ENCODE data around the gene GPLD1.
"Not testable (repeated sequence)": the region's sequence is repeated elsewhere in the genome, so short reads cannot be mapped to it uniquely, and the experiment has no call there.

The GPLD1 gene

GRCh38 chr6:24489470-24489869, at the start of gene GPLD1:
TSS of gene GPLD1 (minus strand) at chr6:24489578. CDS start at chr6:24489511, 67 bp downstream.
- no peak for DNase-seq (ENCODE audit: low read depth)

DNA sequence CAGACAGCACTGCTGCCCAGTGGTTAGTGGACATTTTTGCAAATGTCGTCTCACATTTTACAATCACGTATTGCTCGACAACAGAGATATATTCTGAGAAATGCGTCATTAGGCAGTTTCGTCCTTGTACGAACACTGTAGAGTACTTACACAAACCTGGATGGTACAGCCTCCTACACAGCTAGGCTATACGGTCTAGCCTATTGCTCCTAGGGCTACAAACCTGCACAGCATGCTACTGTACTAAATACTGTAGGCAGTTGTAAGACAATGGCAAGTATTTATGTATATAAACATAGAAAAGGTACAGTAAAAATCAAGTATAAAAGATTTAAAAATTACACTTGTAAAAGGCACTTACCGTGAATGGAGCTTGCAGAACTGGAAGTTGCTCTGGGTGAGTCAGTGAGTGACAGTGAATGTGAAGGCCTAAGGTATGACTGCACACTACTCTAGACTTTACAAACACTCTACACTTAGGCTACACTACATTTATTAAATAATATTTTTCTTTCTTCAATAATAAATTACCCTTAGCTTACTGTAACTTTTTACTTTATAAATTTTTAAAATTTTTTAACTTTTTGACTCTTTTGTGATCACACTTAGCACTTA, 48.5 kb upstream of the GPLD1 start:
- DNase-seq (ENCODE audit: low read depth), result peak; percentile 6

DNA sequence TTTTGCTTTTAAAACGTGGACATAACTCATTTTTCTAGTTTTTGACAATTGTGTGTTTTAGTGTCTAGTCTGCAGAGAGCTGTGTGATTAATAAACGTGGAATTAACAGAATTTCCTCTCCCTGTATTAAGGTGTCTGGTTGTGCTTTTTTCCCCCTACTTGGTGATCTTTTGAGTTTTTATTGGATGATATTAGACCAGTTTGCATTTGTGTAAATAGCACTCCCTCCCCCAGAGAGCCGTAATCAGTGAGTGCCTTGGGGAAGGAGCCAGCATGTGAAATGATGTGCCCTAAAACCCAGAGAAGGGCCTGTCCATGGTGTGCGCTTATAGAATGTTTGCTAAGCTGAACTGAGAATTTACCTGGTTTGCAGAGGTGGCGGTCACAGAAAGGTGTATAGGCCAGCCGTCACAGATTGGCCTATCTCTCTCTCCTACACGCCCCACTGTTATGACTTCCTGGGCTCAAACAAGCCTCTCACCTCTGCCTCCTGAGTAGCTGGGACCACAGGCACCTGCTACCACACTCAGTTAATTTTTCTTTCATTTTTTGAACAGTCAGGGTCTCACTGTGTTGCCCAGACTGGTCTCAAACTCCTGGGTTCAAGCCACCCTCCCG, 47.8 kb upstream of the GPLD1 start:
- DNase-seq (ENCODE audit: low read depth), result no peak

DNA sequence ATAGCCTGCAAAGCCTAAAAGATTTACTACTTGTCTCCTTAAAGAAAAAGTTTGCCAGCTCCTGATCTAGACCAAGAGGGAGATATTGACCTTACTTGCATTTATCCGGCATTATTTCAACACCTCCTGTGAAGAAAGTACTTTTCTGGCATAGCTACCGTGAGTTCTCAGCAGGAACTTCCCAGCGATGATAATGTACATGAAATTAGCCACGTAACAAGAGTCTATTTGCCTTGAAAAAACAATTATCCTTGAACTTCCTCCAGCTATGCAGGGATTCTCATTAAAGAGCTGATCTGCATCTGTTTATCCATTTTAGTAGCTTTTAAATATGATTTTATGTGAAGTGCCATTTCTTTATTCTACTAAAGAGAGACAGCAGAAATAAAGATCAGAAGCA, 47.1 kb upstream of the GPLD1 start:
- no peak for DNase-seq (ENCODE audit: low read depth)

DNA sequence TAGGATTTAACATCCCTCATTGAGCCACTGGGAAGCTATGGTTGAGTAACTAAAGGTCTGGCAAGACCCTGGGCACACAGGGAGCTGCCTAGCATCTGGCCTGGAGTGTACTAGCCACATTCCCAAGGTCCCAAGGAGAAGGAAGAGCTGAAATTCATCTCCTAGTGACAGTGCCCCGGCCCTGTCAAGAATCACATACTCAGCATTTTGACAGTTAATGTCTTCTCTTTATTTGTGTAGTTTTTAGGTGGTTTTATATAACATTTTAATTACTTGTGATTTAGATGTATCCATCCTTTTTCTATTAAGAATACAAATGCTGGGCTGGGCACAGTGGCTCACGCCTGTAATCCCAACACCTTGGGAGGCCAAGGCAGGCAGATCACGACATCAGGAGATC, 45.8 kb upstream of the GPLD1 start:
- no peak for DNase-seq (ENCODE audit: low read depth)

DNA sequence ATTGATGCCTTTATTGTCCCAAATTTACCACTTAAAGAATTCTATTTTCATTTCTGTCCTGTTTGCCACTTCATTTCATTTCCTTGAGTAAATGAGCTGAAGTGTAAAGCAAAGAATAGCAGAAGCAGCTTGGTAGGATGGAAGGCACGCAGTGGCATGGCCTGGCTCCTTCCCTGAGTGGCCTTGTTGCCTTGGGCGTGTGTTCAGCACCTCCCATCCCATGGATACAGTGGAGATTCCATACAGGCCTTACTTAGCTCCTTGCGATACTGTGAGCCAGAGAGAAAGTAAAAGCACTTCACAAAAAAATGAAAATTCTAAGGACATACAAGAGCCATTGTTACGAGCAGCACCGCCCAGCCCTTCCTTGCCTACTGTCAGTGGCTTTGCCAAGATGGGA, 45.0 kb upstream of the GPLD1 start:
- DNase-seq (ENCODE audit: low read depth), result no peak

DNA sequence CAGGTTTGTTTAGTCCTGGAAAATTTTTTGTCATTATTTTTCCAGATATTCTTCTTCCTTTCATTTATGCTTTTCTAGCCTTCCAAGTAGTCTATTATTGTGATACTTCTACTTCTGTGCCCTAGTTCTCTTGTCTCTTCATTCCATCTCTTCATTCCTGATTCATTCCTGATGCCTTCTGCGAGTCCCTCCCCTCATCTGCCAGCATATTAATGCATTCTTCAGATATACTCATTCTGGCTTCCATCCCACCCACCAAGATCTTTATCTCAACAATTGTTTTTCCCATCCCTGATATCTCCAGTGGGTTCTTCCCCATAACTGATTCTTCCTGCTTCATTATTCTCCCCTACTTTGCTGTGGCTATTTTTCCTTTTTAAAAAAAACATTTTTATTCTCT, 40.6 kb upstream of the GPLD1 start:
- peak; percentile 44 for DNase-seq (ENCODE audit: low read depth)

- DNase-seq (ENCODE audit: low read depth), result peak; percentile 49
Observed at GRCh38 chr6:24524805-24525204, 35.4 kb upstream of the GPLD1 start.

GRCh38 chr6:24524329-24524728, 35.0 kb upstream of the GPLD1 start:
- DNase-seq (ENCODE audit: low read depth), result no peak

- DNase-seq (ENCODE audit: low read depth), result peak; percentile 5
Observed at GRCh38 chr6:24522228-24523176, 33.1 kb upstream of the GPLD1 start.

- DNase-seq (ENCODE audit: low read depth), result peak; percentile 32
Observed at GRCh38 chr6:24520929-24521546, 31.7 kb upstream of the GPLD1 start.

DNA sequence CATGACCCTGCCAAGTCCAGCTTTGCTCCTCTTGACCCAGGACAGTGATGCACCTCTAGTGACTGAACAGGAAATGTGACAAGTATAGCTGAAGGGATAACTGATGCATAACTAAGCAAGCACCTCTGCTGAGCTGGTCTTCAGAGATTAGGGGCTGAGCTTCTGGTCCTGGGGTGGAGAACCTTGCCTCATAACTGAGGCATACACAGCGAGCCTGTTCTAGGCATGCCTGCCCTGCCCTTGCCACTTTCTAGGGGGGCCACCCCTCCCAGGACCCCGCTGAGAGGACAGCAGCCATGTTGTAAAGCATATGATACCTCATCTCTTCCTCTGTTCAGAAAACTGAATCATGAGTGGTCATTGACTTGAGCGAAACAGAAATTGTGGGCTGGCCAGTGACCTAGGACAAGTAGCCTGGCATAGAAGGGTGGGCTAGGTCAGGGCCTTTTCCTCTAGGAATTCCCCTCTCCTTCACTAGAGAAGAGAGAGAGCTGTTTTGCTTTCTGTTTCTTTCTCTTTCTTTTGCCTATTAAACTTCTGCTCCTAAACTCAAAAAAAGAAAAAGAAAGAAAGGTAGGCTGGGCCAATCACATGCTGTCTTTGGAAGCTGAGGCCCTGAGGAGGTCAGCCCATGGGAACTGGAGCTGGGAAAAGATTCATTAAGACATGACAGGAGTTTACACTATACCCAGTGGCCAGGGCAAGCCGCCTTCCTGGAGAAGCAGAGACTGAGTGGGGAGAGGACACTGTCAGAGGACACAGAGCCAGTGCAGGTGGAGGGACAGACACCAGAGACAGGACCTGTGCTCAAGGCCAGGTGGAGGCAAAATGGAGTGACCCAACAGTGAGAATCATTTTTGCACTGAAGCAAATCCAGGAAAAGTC, 28.5 kb upstream of the GPLD1 start:
- DNase-seq (ENCODE audit: low read depth), result no peak

DNA sequence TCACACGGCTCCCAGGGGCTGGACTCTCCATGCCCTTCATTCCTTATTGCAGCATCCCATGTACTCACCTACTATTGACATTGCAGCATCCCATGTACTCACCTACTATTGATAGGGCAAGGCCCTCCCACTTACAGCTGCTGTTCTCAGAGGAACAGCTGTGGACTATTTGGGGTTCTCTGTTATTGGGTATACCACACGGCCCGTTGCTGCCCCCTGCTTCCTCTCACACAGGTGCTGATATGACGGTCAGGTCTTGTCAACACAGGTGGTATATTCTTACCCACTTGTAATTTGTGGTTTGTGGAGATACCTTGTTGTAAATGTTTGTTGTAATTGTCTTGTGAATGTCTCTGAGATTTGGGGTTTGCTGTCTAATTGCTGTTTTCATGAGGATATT, 24.2 kb upstream of the GPLD1 start:
- no peak for DNase-seq (ENCODE audit: low read depth)

- DNase-seq (ENCODE audit: low read depth), result not testable (repeated sequence)
Observed at GRCh38 chr6:24511976-24512375, 22.6 kb upstream of the GPLD1 start.

- DNase-seq (ENCODE audit: low read depth), result no peak
Observed at GRCh38 chr6:24506814-24507520, 17.6 kb upstream of the GPLD1 start.

DNA sequence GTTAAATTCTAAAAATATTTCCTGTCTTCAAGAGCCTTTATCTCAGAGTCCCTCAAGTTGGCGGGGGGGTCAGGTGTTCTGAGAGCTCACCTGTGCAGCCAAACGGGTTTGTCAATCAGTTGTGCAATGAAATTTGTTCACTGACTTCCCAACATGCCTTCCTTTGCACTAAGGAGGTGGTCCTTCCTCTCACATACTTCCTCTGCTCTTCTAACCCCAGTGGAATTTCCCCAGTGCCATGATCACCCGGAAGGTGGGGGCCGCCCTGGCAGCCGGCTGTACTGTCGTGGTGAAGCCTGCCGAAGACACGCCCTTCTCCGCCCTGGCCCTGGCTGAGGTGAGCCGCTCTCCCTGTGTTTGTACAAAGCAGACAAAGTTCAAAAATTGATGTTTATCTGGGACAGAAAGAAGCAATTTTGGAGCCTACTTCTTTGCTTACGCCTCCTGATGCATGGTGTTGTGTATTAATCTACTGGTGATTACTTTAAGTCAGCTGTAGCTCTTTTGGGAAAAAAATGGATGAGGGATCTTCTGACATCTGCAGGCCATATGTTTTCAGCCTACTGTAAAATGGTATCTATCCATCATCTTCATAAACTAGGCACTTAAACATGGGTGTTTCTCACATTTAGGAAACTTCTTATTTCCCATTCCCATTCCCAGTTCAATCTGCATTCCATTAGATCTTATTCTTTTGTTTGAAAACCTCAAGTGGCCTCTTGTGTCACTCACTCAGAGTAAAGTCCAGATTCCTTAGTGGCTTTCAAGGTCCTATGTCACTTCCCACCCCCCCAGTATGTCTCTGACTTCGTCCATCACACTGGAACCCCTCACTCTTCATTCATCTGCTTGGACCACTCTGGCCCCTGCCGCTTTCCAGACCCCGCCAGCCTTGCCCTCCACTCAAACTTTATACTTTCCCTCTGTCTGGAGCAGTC, 15.5 kb upstream of the GPLD1 start:
- no peak for DNase-seq (ENCODE audit: low read depth)

DNA sequence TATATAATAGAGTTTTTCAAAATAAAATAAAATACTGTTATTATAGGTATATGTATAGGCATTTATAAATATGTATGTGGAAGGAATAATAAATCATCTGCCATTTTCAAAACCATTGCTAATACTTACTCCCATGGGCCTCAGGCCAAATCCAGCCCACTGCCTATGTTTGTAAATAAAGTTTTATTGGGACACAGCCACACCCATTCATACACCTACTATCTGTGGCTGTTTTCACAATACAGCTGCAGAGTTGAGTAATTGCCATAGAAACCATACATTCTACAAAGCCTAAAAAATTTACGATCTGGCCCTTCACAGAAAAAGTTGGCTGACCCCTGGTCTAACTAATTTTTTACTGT, 14.9 kb upstream of the GPLD1 start:
- no peak for DNase-seq (ENCODE audit: low read depth)

DNA sequence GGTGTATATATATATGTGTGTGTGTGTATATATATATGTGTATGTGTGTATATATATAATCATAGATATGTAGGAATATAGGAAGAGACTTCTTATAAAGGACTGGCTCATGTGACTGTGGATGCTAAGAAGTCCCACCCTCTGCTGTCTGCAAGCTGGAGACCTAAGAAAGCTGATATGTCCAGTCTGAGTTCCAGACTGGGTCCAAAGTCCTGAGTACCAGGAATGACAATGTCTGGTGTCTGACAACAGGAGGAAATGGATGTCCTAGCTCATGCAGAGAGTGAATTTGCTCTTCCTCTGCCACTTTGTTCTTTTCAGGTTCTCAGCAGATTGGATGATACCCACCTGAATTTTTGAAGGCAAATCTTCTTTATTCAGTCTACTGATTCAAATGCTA, 12.5 kb upstream of the GPLD1 start:
- no peak for DNase-seq (ENCODE audit: low read depth)

DNA sequence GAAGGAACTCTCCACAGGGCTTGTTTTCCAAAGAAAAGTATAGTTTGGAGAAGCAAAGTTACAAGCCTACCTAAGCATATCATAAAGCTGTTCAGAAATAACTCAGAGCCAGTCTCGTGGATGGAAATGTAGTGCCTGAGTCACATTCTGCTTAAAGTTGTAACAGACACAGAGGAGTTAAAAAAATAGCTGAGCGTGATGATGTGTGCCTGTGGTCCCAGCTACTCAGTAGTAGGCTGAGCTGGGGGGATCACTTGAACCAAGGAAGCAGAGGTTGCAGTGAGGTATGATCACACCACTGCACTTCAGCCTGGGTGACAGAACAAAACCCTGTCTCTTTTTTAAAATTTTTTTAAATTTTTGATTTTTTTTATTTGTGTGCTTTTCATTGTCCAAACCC, 12.0 kb upstream of the GPLD1 start:
- DNase-seq (ENCODE audit: low read depth), result no peak

GRCh38 chr6:24500683-24501082, 11.3 kb upstream of the GPLD1 start:
- DNase-seq (ENCODE audit: low read depth), result no peak

Measured in amniotic epithelial cell (primary cell).